CD4-positive, CD25-positive, alpha-beta regulatory T cell (primary cell): ENCODE results near the gene ARF1. TPM values are rescaled to one million over a fixed set of nuclear protein-coding genes. Genes with fewer than 3 reads are reported as not detected.
A peak's percentile ranks its signal among the peaks of the same experiment; 100 is the strongest.

ENCODE experiments used
- ATAC-seq, 2 donors: fragments of 150-1000 bp; cut with Tn5 transposase; one replicate each; pipeline ENCODE4 v1.10.0; 2021; ENCODE audit warnings: low read depth in 2 of 2, moderate number of reproducible peaks in 2 of 2, moderate library complexity in 1 of 2
- DNase-seq, 3 donors: peaks; one replicate each; pipeline versions ENCODE4 v3.0.0 to v3.0.0-alpha.2; 2012 to 2022; ENCODE audit warnings: mixed read lengths in 1 of 3
- H3K27ac ChIP-seq: one replicate; pipeline ENCODE4 v1.7.0; 2013; ENCODE audit warnings: mild to moderate bottlenecking, low read length; ENCODE audit not compliant: insufficient read depth, poor library complexity, severe bottlenecking
- H3K27me3 ChIP-seq: one replicate; pipeline ENCODE4 v1.7.0; 2013; ENCODE audit warnings: low read length; ENCODE audit not compliant: control insufficient read depth, insufficient read depth
- H3K36me3 ChIP-seq: one replicate; pipeline ENCODE4 v1.7.0; 2013; ENCODE audit warnings: mild to moderate bottlenecking, low read length, moderate library complexity; ENCODE audit not compliant: control insufficient read depth, insufficient read depth
- H3K4me1 ChIP-seq: 2 replicates; pipeline ENCODE4 v1.7.0; 2013; ENCODE audit warnings: mild to moderate bottlenecking, low read length; ENCODE audit not compliant: insufficient read depth, control insufficient read depth, poor library complexity, severe bottlenecking
- H3K4me3 ChIP-seq: one replicate; pipeline ENCODE4 v1.7.0; 2013; ENCODE audit warnings: low read depth, mild to moderate bottlenecking, low read length, moderate library complexity
- H3K9me3 ChIP-seq, 2 experiments: 1 replicate in 1 of 2; 2 replicates in 1 of 2; pipeline ENCODE4 v1.7.0; 2013; ENCODE audit warnings: low read length in 2 of 2, mild to moderate bottlenecking in 1 of 2, moderate library complexity in 1 of 2; ENCODE audit not compliant: control insufficient read depth in 2 of 2
- H3K27ac Mint-ChIP-seq, 3 donors: one replicate each; pipeline ENCODE4 v1.8.0; 2020 to 2022; ENCODE audit warnings: mild to moderate bottlenecking in 3 of 3, mixed read lengths in 3 of 3, moderate library complexity in 2 of 3
- H3K27me3 Mint-ChIP-seq: one replicate; pipeline ENCODE4 v1.8.0; 2022; ENCODE audit warnings: mild to moderate bottlenecking, mixed read lengths
- H3K36me3 Mint-ChIP-seq: one replicate; pipeline ENCODE4 v1.8.0; 2020; ENCODE audit warnings: mixed read lengths
- H3K4me1 Mint-ChIP-seq, 4 donors: one replicate each; pipeline ENCODE4 v1.8.0; 2020 to 2022; ENCODE audit warnings: mixed read lengths in 4 of 4, mild to moderate bottlenecking in 1 of 4
- H3K4me3 Mint-ChIP-seq, 4 donors: one replicate each; pipeline ENCODE4 v1.8.0; 2020 to 2022; ENCODE audit warnings: mild to moderate bottlenecking in 4 of 4, mixed read lengths in 4 of 4, moderate library complexity in 3 of 4
- H3K9me3 Mint-ChIP-seq, 7 donors: one replicate each; pipeline ENCODE4 v1.8.0; 2020 to 2022; ENCODE audit warnings: mixed read lengths in 7 of 7, mild to moderate bottlenecking in 3 of 7, moderate library complexity in 2 of 7
- polyA plus RNA-seq, 4 donors: library from polyadenylated mRNA; unstranded; fragments of 300-500 nt; fragmentation: Illumina TruSeq; gene quantifications; one replicate each; pipeline ENCODE4 v1.2.3, GENCODE V29; 2021
- total RNA-seq: library from RNA; stranded (reverse); gene quantifications from one replicate; pipeline ENCODE4 v1.2.3, GENCODE V29; 2022

ARF1 gene
- total and polyA plus RNA-seq, 5 donors from 2014 or later: 335 to 517 (median 476) TPM

GRCh38 chr1:228100822-228101613 is 18.5 kb downstream of the ARF1 start:
- no peak for DNase-seq
- H3K36me3 ChIP-seq: peaks cover 34% of the 10 kb centered on the region
- no peak for ATAC-seq
- H3K4me3 ChIP-seq: peak overlapping the region; percentile 26
- no peaks in the 10 kb centered on the region for H3K27me3 ChIP-seq
- H3K4me1 ChIP-seq: peaks cover 28% of the 10 kb centered on the region
- H3K9me3 Mint-ChIP-seq: no peaks in the 10 kb centered on the region
- peaks cover 23% of the 10 kb centered on the region for H3K36me3 Mint-ChIP-seq
- no peaks in the 10 kb centered on the region for H3K9me3 ChIP-seq
- H3K27me3 Mint-ChIP-seq: no peaks in the 10 kb centered on the region
- peak overlapping the region; percentile 80 to 96 (median 90) for H3K4me3 Mint-ChIP-seq
- H3K4me1 Mint-ChIP-seq: peaks cover 0 to 49% (median 7%) of the 10 kb centered on the region in 4 donors
- H3K27ac Mint-ChIP-seq: peak overlapping the region; percentile 68 to 90 (median 89)
- peak overlapping the region; percentile 93 for H3K27ac ChIP-seq

GRCh38 chr1:228101614-228101993 is 19.1 kb downstream of the ARF1 start:
- peaks cover 25% of the 10 kb centered on the region for H3K36me3 Mint-ChIP-seq
- peaks cover 24% of the 10 kb centered on the region for H3K4me1 ChIP-seq
- H3K27ac Mint-ChIP-seq: peak overlapping the region; percentile 68 to 90 (median 89)
- peak overlapping the region; percentile 26 for H3K4me3 ChIP-seq
- peaks cover 0 to 46% (median 7%) of the 10 kb centered on the region in 4 donors for H3K4me1 Mint-ChIP-seq
- H3K27ac ChIP-seq: peak overlapping the region; percentile 93
- H3K27me3 Mint-ChIP-seq: no peaks in the 10 kb centered on the region
- H3K36me3 ChIP-seq: peaks cover 40% of the 10 kb centered on the region
- peak overlapping the region; percentile 80 to 96 (median 90) for H3K4me3 Mint-ChIP-seq
- no peak for ATAC-seq
- no peaks in the 10 kb centered on the region for H3K9me3 ChIP-seq
- no peak for DNase-seq
- no peaks in the 10 kb centered on the region for H3K9me3 Mint-ChIP-seq
- no peaks in the 10 kb centered on the region for H3K27me3 ChIP-seq

GRCh38 chr1:228101994-228102790 is 19.7 kb downstream of the ARF1 start:
- H3K4me3 Mint-ChIP-seq: peak overlapping the region; percentile 80 to 96 (median 90)
- H3K27me3 Mint-ChIP-seq: no peaks in the 10 kb centered on the region
- H3K4me1 ChIP-seq: peaks cover 21% of the 10 kb centered on the region
- H3K27ac ChIP-seq: peak overlapping the region; percentile 93
- peak overlapping the region in 2 of 3 donors; percentile 75 to 89 for H3K27ac Mint-ChIP-seq
- peak; percentile 42 to 51 for ATAC-seq
- no peak overlapping the region for H3K4me3 ChIP-seq
- H3K9me3 Mint-ChIP-seq: peaks cover 0 to 1% (median 0%) of the 10 kb centered on the region in 7 donors
- no peaks in the 10 kb centered on the region for H3K27me3 ChIP-seq
- H3K4me1 Mint-ChIP-seq: peaks cover 0 to 50% (median 7%) of the 10 kb centered on the region in 4 donors
- peaks cover 28% of the 10 kb centered on the region for H3K36me3 Mint-ChIP-seq
- peaks cover 39% of the 10 kb centered on the region for H3K36me3 ChIP-seq
- DNase-seq: peak; percentile 64 to 67 (median 65)
- no peaks in the 10 kb centered on the region for H3K9me3 ChIP-seq

GRCh38 chr1:228102791-228103620 is 20.5 kb downstream of the ARF1 start, which contains the start of gene C1orf35:
C1orf35 (minus strand) TSS chr1:228103325; CDS start chr1:228103227, 98 bp downstream.
- DNase-seq (peak; percentile 91 to 94 (median 94)), ATAC-seq (peak; percentile 80 to 85)
- H3K4me1 Mint-ChIP-seq: peaks cover 0 to 51% (median 7%) of the 10 kb centered on the region in 4 donors
- peak within 1 kb of the TSS; percentile 82 to 97 (median 95) for H3K27ac Mint-ChIP-seq
- no peaks in the 10 kb centered on the region for H3K27me3 Mint-ChIP-seq
- Histone ChIP-seq H3K4me3 (peak within 1 kb of the TSS; percentile 42), H3K9me3 (no peaks in the 10 kb centered on the region), H3K27ac (peak within 1 kb of the TSS; percentile 93), H3K36me3 (peaks cover 33% of the 10 kb centered on the region), H3K4me1 (peaks cover 22% of the 10 kb centered on the region), H3K27me3 (no peaks in the 10 kb centered on the region)
- peak within 1 kb of the TSS; percentile 93 to 97 (median 96) for H3K4me3 Mint-ChIP-seq
- peaks cover 21% of the 10 kb centered on the region for H3K36me3 Mint-ChIP-seq
- H3K9me3 Mint-ChIP-seq: peaks cover 0 to 1% (median 0%) of the 10 kb centered on the region in 7 donors

- Histone ChIP-seq H3K27me3 (no peaks in the 10 kb centered on the region), H3K9me3 (no peaks in the 10 kb centered on the region), H3K36me3 (peaks cover 18% of the 10 kb centered on the region), H3K27ac (no peak overlapping the region), H3K4me3 (no peak overlapping the region), H3K4me1 (peaks cover 35% of the 10 kb centered on the region)
- peak overlapping the region; percentile 61 to 94 (median 88) for H3K4me3 Mint-ChIP-seq
- DNase-seq: no peak
- H3K27ac Mint-ChIP-seq: peak overlapping the region in 2 of 3 donors; percentile 41 to 67
- no peaks in the 10 kb centered on the region for H3K27me3 Mint-ChIP-seq
- peaks cover 11% of the 10 kb centered on the region for H3K36me3 Mint-ChIP-seq
- H3K9me3 Mint-ChIP-seq: peaks cover 0 to 1% (median 0%) of the 10 kb centered on the region in 7 donors
- H3K4me1 Mint-ChIP-seq: peaks cover 0 to 57% (median 16%) of the 10 kb centered on the region in 4 donors
- no peak for ATAC-seq
Measured at GRCh38 chr1:228104526-228105269, 22.2 kb downstream of the ARF1 start.

GRCh38 chr1:228105270-228105995 is 22.9 kb downstream of the ARF1 start:
- ATAC-seq: no peak
- Mint-ChIP-seq H3K36me3 (peaks cover 11% of the 10 kb centered on the region), H3K27me3 (no peaks in the 10 kb centered on the region), H3K4me1 (peaks cover 0 to 63% (median 18%) of the 10 kb centered on the region in 4 donors), H3K4me3 (peak overlapping the region in 3 of 4 donors; percentile 74 to 94 (median 84)), H3K27ac (peak overlapping the region in 1 of 3 donors; percentile 41), H3K9me3 (peaks cover 0 to 1% (median 0%) of the 10 kb centered on the region in 7 donors)
- H3K4me1 ChIP-seq: peaks cover 41% of the 10 kb centered on the region
- H3K27ac ChIP-seq: no peak overlapping the region
- DNase-seq: no peak
- peaks cover 14% of the 10 kb centered on the region for H3K36me3 ChIP-seq
- no peaks in the 10 kb centered on the region for H3K27me3 ChIP-seq
- H3K4me3 ChIP-seq: no peak overlapping the region
- no peaks in the 10 kb centered on the region for H3K9me3 ChIP-seq
